ENCODE results near the gene WNT2. TPM values are rescaled to one million over a fixed set of nuclear protein-coding genes. Genes with fewer than 3 reads are reported as not detected.

Gene WNT2
- total RNA-seq, 2 donors from 2014 or later = not detected

- WGBS, 2 donors = 66 to 81% methylated on average over 12 of the region's 12 CpGs
These were observed 25.3 kb downstream of the WNT2 start for GRCh38 chr7:117297606-117298005.

GRCh38 chr7:117296066-117296465 is 26.8 kb downstream of the WNT2 start:
- Histone ChIP-seq H3K9me3 (no peaks in the 10 kb centered on the region), H3K27me3 (no peaks in the 10 kb centered on the region), H3K4me1 (no peaks in the 10 kb centered on the region), H3K4me3 (no peak overlapping the region), H3K27ac (no peak overlapping the region), H3K36me3 (replicated peaks in 1 of 2; ENCODE audit: insufficient read depth in 1 of 2, low read depth in 2 of 2) (no peaks in the 10 kb centered on the region)
- no peak for TF ChIP-seq CTCF (IDR thresholded peaks at IDR 0.05)
- TF ChIP-seq POLR2A (IDR thresholded peaks at IDR 0.05) = no peak
- WGBS, 2 donors = 42 to 66% methylated on average over 3 of the region's 3 CpGs
- intact Hi-C loops (cut with DNase I) = no loop called here
- DNase-seq = no peak
- no peak for ATAC-seq

More at GRCh38 chr7:117297606-117298005, 25.3 kb downstream of the WNT2 start:
- intact Hi-C loops (cut with DNase I) = no loop called here
- Histone ChIP-seq H3K36me3 (replicated peaks in 1 of 2; ENCODE audit: insufficient read depth in 1 of 2, low read depth in 2 of 2) (no peaks in the 10 kb centered on the region), H3K27me3 (no peaks in the 10 kb centered on the region), H3K4me3 (no peak overlapping the region), H3K27ac (no peak overlapping the region), H3K9me3 (no peaks in the 10 kb centered on the region), H3K4me1 (no peaks in the 10 kb centered on the region)
- DNase-seq (no peak), ATAC-seq (no peak)
- TF ChIP-seq CTCF (IDR thresholded peaks at IDR 0.05) = no peak
- TF ChIP-seq POLR2A (IDR thresholded peaks at IDR 0.05) = no peak

GRCh38 chr7:117285826-117286225 is 37.0 kb downstream of the WNT2 start:
- Histone ChIP-seq H3K36me3 (replicated peaks in 1 of 2; ENCODE audit: insufficient read depth in 1 of 2, low read depth in 2 of 2) (no peaks in the 10 kb centered on the region), H3K4me3 (no peak overlapping the region), H3K27me3 (no peaks in the 10 kb centered on the region), H3K27ac (no peak overlapping the region), H3K9me3 (no peaks in the 10 kb centered on the region), H3K4me1 (no peaks in the 10 kb centered on the region)
- 58 to 70% methylated on average over 5 of the region's 5 CpGs for WGBS, 2 donors
- intact Hi-C loops (cut with DNase I) = no loop called here
- TF ChIP-seq POLR2A (IDR thresholded peaks at IDR 0.05) = no peak
- TF ChIP-seq CTCF (IDR thresholded peaks at IDR 0.05) = no peak
- DNase-seq (no peak), ATAC-seq (no peak)

GRCh38 chr7:117284692-117285091 is 38.2 kb downstream of the WNT2 start:
- Histone ChIP-seq H3K27ac (no peak overlapping the region), H3K9me3 (no peaks in the 10 kb centered on the region), H3K4me1 (no peaks in the 10 kb centered on the region), H3K4me3 (no peak overlapping the region), H3K27me3 (no peaks in the 10 kb centered on the region), H3K36me3 (replicated peaks in 1 of 2; ENCODE audit: insufficient read depth in 1 of 2, low read depth in 2 of 2) (no peaks in the 10 kb centered on the region)
- intact Hi-C loops (cut with DNase I) = no loop called here
- WGBS, 2 donors = 87 to 88% methylated on average over 5 of the region's 5 CpGs
- ATAC-seq (no peak), DNase-seq (no peak)
- TF ChIP-seq CTCF (IDR thresholded peaks at IDR 0.05) = no peak

GRCh38 chr7:117283779-117284178 is 39.1 kb downstream of the WNT2 start:
- 79 to 87% methylated on average over 6 of the region's 6 CpGs for WGBS, 2 donors
- DNase-seq = no peak
- Histone ChIP-seq H3K27ac (no peak overlapping the region), H3K27me3 (no peaks in the 10 kb centered on the region), H3K9me3 (no peaks in the 10 kb centered on the region), H3K4me1 (no peaks in the 10 kb centered on the region), H3K4me3 (no peak overlapping the region), H3K36me3 (replicated peaks in 1 of 2; ENCODE audit: insufficient read depth in 1 of 2, low read depth in 2 of 2) (no peaks in the 10 kb centered on the region)
- intact Hi-C loops (cut with DNase I) = no loop called here
- ATAC-seq = no peak
- TF ChIP-seq CTCF (IDR thresholded peaks at IDR 0.05) (no peak), POLR2A (IDR thresholded peaks at IDR 0.05) (no peak)

All from body of pancreas (tissue), 4 donors.